Endothelial cell (in vitro differentiated cells): Measurements from ENCODE around the gene SUPT16H. TPM values are rescaled to one million over a fixed set of nuclear protein-coding genes. Genes with fewer than 3 reads are reported as not detected.

Experiments used
- DNase-seq: peaks from one replicate; pipeline ENCODE4 v3.0.0; 2021; ENCODE audit warnings: low spot score
- H3K27ac Mint-ChIP-seq: one replicate; pipeline ENCODE4 v1.8.0; 2021; ENCODE audit warnings: mixed read lengths, inconsistent platforms; ENCODE audit not compliant: unreplicated experiment
- H3K27me3 Mint-ChIP-seq: one replicate; pipeline ENCODE4 v1.8.0; 2021; ENCODE audit warnings: mild to moderate bottlenecking, moderate library complexity, mixed read lengths, inconsistent platforms; ENCODE audit not compliant: unreplicated experiment
- H3K36me3 Mint-ChIP-seq: one replicate; pipeline ENCODE4 v1.8.0; 2021; ENCODE audit warnings: mild to moderate bottlenecking, low read depth, mixed read lengths, inconsistent platforms; ENCODE audit not compliant: unreplicated experiment
- H3K4me1 Mint-ChIP-seq: one replicate; pipeline ENCODE4 v1.8.0; 2021; ENCODE audit warnings: mild to moderate bottlenecking, mixed read lengths, inconsistent platforms; ENCODE audit not compliant: unreplicated experiment
- H3K4me3 Mint-ChIP-seq: one replicate; pipeline ENCODE4 v1.8.0; 2021; ENCODE audit warnings: mild to moderate bottlenecking, mixed read lengths, inconsistent platforms; ENCODE audit not compliant: unreplicated experiment
- H3K9me3 Mint-ChIP-seq: one replicate; pipeline ENCODE4 v1.8.0; 2021; ENCODE audit warnings: mixed read lengths, inconsistent platforms; ENCODE audit not compliant: unreplicated experiment
- total RNA-seq: library from RNA; stranded (reverse); fragmentation: NEBNext Ultra II Directional; extraction: Animal tissue kit (Norgen Biotek cat#: 25700); gene quantifications from one replicate; pipeline ENCODE4 v1.2.1, GENCODE V29; 2021; ENCODE audit not compliant: unreplicated experiment
- TF ChIP-seq, protein P1 (sequence below): fragments of 200-600 bp; sonication (generic); IDR thresholded peaks from one replicate; pipeline ENCODE4 v1.5.0; 2021; ENCODE audit warnings: antibody characterized with exemption; ENCODE audit not compliant: unreplicated experiment

Gene SUPT16H
- total RNA-seq, 1 donor from 2014 or later: 84.6 TPM

DNA sequence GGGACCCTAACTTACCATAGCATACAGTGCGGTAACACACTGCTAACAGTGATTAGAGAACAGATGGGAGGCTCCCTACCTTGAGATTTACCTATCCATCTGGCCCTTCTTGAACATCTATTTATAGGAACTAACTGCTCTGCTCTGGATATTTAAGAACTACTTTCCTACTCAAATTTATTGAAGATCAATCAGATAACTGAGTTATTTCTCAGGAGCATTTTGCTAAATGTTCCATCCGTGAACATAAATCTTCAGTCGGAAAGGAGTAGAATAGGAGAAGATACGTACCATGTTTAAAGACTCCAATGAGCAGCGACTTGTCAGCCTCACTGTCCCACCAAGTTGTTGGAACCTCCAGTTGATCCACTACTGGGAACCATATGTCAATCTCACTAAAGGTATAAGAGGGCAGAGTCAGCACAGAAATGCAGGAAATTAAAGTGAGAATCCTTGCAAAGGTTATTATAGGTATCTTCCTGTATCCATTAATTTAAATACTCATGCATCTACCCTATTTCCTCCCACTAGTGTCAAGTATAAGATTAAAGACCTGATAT lies 15.6 kb upstream of the SUPT16H start:
- Mint-ChIP-seq H3K4me1 (no peaks in the 10 kb centered on the region), H3K27me3 (peaks cover 2% of the 10 kb centered on the region), H3K36me3 (peaks cover 66% of the 10 kb centered on the region), H3K9me3 (no peaks in the 10 kb centered on the region), H3K4me3 (no peak overlapping the region), H3K27ac (no peak overlapping the region)
- no peak for DNase-seq
- TF ChIP-seq, protein P1, sequence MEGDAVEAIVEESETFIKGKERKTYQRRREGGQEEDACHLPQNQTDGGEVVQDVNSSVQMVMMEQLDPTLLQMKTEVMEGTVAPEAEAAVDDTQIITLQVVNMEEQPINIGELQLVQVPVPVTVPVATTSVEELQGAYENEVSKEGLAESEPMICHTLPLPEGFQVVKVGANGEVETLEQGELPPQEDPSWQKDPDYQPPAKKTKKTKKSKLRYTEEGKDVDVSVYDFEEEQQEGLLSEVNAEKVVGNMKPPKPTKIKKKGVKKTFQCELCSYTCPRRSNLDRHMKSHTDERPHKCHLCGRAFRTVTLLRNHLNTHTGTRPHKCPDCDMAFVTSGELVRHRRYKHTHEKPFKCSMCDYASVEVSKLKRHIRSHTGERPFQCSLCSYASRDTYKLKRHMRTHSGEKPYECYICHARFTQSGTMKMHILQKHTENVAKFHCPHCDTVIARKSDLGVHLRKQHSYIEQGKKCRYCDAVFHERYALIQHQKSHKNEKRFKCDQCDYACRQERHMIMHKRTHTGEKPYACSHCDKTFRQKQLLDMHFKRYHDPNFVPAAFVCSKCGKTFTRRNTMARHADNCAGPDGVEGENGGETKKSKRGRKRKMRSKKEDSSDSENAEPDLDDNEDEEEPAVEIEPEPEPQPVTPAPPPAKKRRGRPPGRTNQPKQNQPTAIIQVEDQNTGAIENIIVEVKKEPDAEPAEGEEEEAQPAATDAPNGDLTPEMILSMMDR: no peak

DNA sequence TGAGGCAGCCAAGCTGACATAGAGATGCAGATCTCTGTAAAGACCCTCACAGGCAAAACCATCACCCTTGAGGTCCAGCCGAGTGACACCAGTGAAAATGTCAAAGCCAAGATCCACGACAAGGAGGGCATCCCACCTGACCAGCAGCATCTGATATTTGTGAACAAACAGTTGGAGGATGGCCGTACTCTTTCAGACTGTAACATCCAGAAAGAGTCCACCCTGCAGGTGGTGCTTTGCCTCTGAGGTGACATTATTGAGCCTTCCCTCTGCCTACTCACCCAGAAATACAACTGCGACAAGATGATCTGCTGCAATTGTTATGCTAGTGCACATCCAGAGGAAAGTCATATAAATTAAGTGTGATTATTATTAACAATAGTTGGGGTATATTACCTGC lies 15.1 kb upstream of the SUPT16H start:
- Mint-ChIP-seq H3K4me3 (no peak overlapping the region), H3K36me3 (peaks cover 69% of the 10 kb centered on the region), H3K27ac (no peak overlapping the region), H3K9me3 (no peaks in the 10 kb centered on the region), H3K4me1 (no peaks in the 10 kb centered on the region), H3K27me3 (peaks cover 2% of the 10 kb centered on the region)
- DNase-seq: no peak
- TF ChIP-seq, protein P1: no peak

DNA sequence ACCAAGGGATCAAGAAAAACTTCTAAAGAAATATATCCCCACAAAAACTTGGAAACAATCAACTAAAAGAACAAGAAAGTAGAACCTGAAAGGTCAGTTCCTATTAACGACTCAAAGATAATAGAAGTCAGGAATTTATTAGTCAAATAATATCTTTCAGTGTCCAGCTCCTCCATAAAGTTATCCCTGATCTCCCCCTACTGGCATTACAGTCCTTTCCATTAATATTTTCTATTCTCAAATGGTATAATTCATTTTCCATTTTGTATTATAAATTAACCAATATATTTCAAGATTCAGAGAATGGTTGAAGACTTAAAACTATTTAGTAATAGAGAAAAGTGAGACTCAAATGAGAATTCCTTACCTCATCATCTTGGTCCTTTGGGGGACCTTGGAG lies 11.6 kb upstream of the SUPT16H start:
- Mint-ChIP-seq H3K36me3 (peaks cover 65% of the 10 kb centered on the region), H3K27me3 (peaks cover 2% of the 10 kb centered on the region), H3K4me3 (no peak overlapping the region), H3K27ac (no peak overlapping the region), H3K9me3 (no peaks in the 10 kb centered on the region), H3K4me1 (no peaks in the 10 kb centered on the region)
- DNase-seq: no peak
- TF ChIP-seq, protein P1: no peak

DNA sequence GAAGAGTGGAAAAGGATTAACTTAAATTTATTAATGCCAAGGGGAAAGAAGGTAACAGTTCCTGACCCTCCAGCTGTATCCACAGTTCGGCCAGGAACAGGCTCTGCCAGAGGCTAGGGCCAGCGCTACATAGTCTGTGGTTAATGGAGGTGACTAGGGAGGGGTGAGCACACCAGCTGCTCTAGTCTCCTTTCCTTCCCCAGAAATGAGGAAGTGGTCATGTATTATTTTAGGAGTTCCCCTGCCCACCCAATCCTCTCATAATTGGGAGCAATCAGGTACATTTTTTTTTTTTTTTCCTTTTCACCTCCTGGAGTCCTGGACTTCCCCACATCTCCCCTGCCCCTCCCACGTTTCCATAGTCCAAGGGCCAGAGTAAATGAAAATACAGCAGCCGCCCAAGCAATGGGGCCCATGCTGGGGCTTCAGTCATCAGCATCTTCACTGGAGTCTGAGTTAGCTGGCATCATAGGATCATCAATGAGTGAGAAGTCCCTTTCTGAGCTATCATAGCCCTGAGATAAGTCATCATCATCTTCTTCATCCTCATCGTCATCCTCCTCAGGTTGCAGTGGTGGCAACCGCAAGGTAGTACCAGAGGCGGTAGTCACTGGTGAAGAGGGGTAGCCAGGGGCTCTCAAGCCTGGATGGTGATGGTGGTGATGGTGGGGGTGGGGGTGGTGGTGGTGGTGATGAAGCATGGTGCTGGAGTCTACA lies 1.5 kb upstream of the SUPT16H start:
- H3K4me1 Mint-ChIP-seq: peaks cover 25% of the 10 kb centered on the region
- TF ChIP-seq, protein P1: no peak
- DNase-seq: no peak
- peaks cover 4% of the 10 kb centered on the region for H3K27me3 Mint-ChIP-seq
- peak overlapping the region; percentile 99 for H3K4me3 Mint-ChIP-seq
- H3K9me3 Mint-ChIP-seq: no peaks in the 10 kb centered on the region
- H3K36me3 Mint-ChIP-seq: peaks cover 19% of the 10 kb centered on the region
- H3K27ac Mint-ChIP-seq: peak overlapping the region; percentile 100

DNA sequence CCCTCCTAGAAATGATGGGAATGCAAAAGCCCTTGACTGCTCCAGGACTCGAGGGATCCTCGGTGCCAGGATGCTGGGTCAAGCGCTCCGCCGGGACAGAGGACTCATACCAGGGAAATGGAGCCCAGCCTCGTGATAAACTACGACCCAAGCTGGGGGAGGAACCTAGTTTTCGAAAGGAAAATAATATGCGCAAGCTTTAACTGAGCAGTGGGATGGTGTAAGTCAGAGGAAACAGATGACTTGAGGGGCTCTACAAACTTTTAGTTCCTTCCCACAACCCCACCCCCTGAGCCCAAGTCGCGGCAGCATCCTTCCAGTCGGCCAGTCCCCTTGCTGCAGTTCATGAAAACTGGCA lies 654 bp upstream of the SUPT16H start:
- H3K9me3 Mint-ChIP-seq: no peaks in the 10 kb centered on the region
- TF ChIP-seq, protein P1: no peak
- peak overlapping the region; percentile 99 for H3K4me3 Mint-ChIP-seq
- peaks cover 25% of the 10 kb centered on the region for H3K4me1 Mint-ChIP-seq
- H3K36me3 Mint-ChIP-seq: peaks cover 19% of the 10 kb centered on the region
- DNase-seq: no peak
- H3K27ac Mint-ChIP-seq: peak overlapping the region; percentile 100
- peaks cover 4% of the 10 kb centered on the region for H3K27me3 Mint-ChIP-seq
